GM23248 (cell line): ENCODE data around the gene TBL1Y. TPM values are rescaled to one million over a fixed set of nuclear protein-coding genes. Genes with fewer than 3 reads are reported as not detected.
"Not testable (repeated sequence)": the region's sequence is repeated elsewhere in the genome, so short reads cannot be mapped to it uniquely, and the experiment has no call there.

Source experiments
- DNase-seq: peaks from one replicate; pipeline ENCODE4 v3.0.0-alpha.2; 2015
- H2AFZ ChIP-seq: fragments of 200-600 bp; sonication (generic); 2 replicates; pipeline ENCODE4 v1.6.1; 2016; ENCODE audit warnings: antibody characterized with exemption
- H3F3A ChIP-seq: fragments of 200-600 bp; sonication (generic); 2 replicates; pipeline ENCODE4 v1.6.1; 2016; ENCODE audit warnings: mild to moderate bottlenecking, antibody characterized with exemption, mixed run types; ENCODE audit not compliant: insufficient read depth
- H3K27ac ChIP-seq: fragments of 200-600 bp; sonication (generic); 2 replicates; pipeline ENCODE4 v1.5.1; 2016; ENCODE audit warnings: mild to moderate bottlenecking
- H3K27me3 ChIP-seq: fragments of 200-600 bp; sonication (generic); replicated peaks from 2 replicates; pipeline ENCODE4 v1.6.1; 2016; ENCODE audit warnings: mild to moderate bottlenecking; ENCODE audit not compliant: insufficient read depth
- H3K36me3 ChIP-seq: fragments of 200-600 bp; sonication (generic); 2 replicates; pipeline ENCODE4 v1.6.1; 2016; ENCODE audit warnings: low read depth, mild to moderate bottlenecking
- H3K4me1 ChIP-seq: fragments of 200-600 bp; sonication (generic); 2 replicates; pipeline ENCODE4 v1.6.1; 2016; ENCODE audit warnings: mild to moderate bottlenecking; ENCODE audit not compliant: insufficient read depth
- H3K4me2 ChIP-seq: fragments of 200-600 bp; sonication (generic); one replicate; pipeline ENCODE4 v1.6.1; 2016; ENCODE audit warnings: mild to moderate bottlenecking; ENCODE audit not compliant: unreplicated experiment
- H3K4me3 ChIP-seq: fragments of 200-600 bp; sonication (generic); 2 replicates; pipeline ENCODE4 v1.5.1; 2016; ENCODE audit warnings: mild to moderate bottlenecking
- H3K79me2 ChIP-seq: fragments of 200-600 bp; sonication (generic); 2 replicates; pipeline ENCODE4 v1.6.1; 2016; ENCODE audit warnings: mild to moderate bottlenecking; ENCODE audit not compliant: insufficient read depth
- H3K9ac ChIP-seq: fragments of 200-600 bp; sonication (generic); 2 replicates; pipeline ENCODE4 v1.6.1; 2016; ENCODE audit warnings: mild to moderate bottlenecking
- H3K9me2 ChIP-seq: fragments of 200-600 bp; sonication (generic); 2 replicates; pipeline ENCODE4 v1.6.1; 2016; ENCODE audit warnings: mixed run types, mild to moderate bottlenecking, moderate library complexity; ENCODE audit not compliant: insufficient read depth
- H3K9me3 ChIP-seq: fragments of 200-600 bp; sonication (generic); one replicate; pipeline ENCODE4 v1.6.1; 2017; ENCODE audit warnings: low read depth
- H4K20me1 ChIP-seq: fragments of 200-600 bp; sonication (generic); 2 replicates; pipeline ENCODE4 v1.6.0; 2016; ENCODE audit not compliant: insufficient read depth
- EZH2 ChIP-seq: fragments of 200-600 bp; sonication (generic); IDR thresholded peaks from 2 replicates; pipeline ENCODE4 v1.6.1; 2018; ENCODE audit warnings: antibody characterized with exemption, mild to moderate bottlenecking; ENCODE audit not compliant: insufficient read depth, poor library complexity, severe bottlenecking
- EZH2phosphoT487 ChIP-seq: fragments of 200-600 bp; sonication (generic); IDR thresholded peaks from 2 replicates; pipeline ENCODE4 v1.6.1; 2018; ENCODE audit warnings: antibody characterized with exemption, moderate library complexity, mild to moderate bottlenecking, low read depth; ENCODE audit not compliant: insufficient read depth
- WGBS, 2 experiments: methylation state at CpG; one replicate each; pipeline ENCODE4 v1.1.6; 2015 to 2017; ENCODE audit warnings: low lambda C conversion rate in 2 of 2, low coverage in 1 of 2; ENCODE audit errors: missing lambda C conversion rate in 2 of 2; 5-methylcytosine and 5-hydroxymethylcytosine counted together
- in situ Hi-C: fragments of 300-500 bp; cut with MboI; formaldehyde crosslinking; loops from 2 replicates; pipeline ENCODE4 v1.15.0; 2020
- polyA plus RNA-seq: library from polyadenylated mRNA; unstranded; fragments of >200 nt; fragmentation: Nextera tagmentation; extraction: Ambion mirVana; gene quantifications from 2 replicates; pipeline ENCODE4 v1.2.1, GENCODE V29; 2016
- total RNA-seq: library from RNA; depleted of rRNA; stranded (reverse); fragments of >200 nt; shearing (Covaris generic); gene quantifications from 2 replicates; pipeline ENCODE4 v1.2.3, GENCODE V29; 2014

Gene TBL1Y
- total and polyA plus RNA-seq, 2 experiments from 2014 or later, result not detected

GRCh38 chrY:7056886-7057285 is 146.4 kb downstream of the TBL1Y start:
- Histone ChIP-seq H3K79me2 (no peaks in the 10 kb centered on the region), H3K9me2 (no peaks in the 10 kb centered on the region), H3K36me3 (no peaks in the 10 kb centered on the region), H3K4me3 (no peak overlapping the region), H3K27ac (no peak overlapping the region), H3K9ac (no peak overlapping the region), H2AFZ (no peak overlapping the region), H3F3A (no peaks in the 10 kb centered on the region), H3K27me3 (no peaks in the 10 kb centered on the region), H3K9me3 (no peaks in the 10 kb centered on the region), H3K4me2 (no peak overlapping the region), H3K4me1 (no peaks in the 10 kb centered on the region), H4K20me1 (no peaks in the 10 kb centered on the region)
- 11 to 23% methylated on average over 3 to 5 of the region's 5 CpGs for WGBS, 2 experiments
- no peak for TF ChIP-seq EZH2
- no peak for TF ChIP-seq EZH2phosphoT487
- in situ Hi-C loops, result no loop called here
- no peak for DNase-seq

- Histone ChIP-seq H3K9me2 (no peaks in the 10 kb centered on the region), H3K4me2 (no peak overlapping the region), H3K79me2 (no peaks in the 10 kb centered on the region), H3K4me3 (no peak overlapping the region), H3K9ac (no peak overlapping the region), H3K27ac (no peak overlapping the region), H3F3A (no peaks in the 10 kb centered on the region), H3K36me3 (no peaks in the 10 kb centered on the region), H3K27me3 (no peaks in the 10 kb centered on the region), H3K4me1 (no peaks in the 10 kb centered on the region), H2AFZ (no peak overlapping the region), H4K20me1 (no peaks in the 10 kb centered on the region), H3K9me3 (no peaks in the 10 kb centered on the region)
- DNase-seq, result no peak
- in situ Hi-C loops, result no loop called here
- TF ChIP-seq EZH2 (no peak), EZH2phosphoT487 (no peak)
Observed at GRCh38 chrY:7078725-7079124, 168.2 kb downstream of the TBL1Y start.

- not testable (repeated sequence) for DNase-seq, H3K27me3 ChIP-seq, H2AFZ ChIP-seq, H4K20me1 ChIP-seq, H3K9me3 ChIP-seq, H3K9me2 ChIP-seq, H3K4me3 ChIP-seq, H3K79me2 ChIP-seq, H3K9ac ChIP-seq, H3K4me1 ChIP-seq, H3K4me2 ChIP-seq, H3K36me3 ChIP-seq, H3F3A ChIP-seq, H3K27ac ChIP-seq
- 27 to 40% methylated on average over 4 of the region's 4 CpGs for WGBS, 2 experiments
- in situ Hi-C loops, result loop anchor here (10.0 kb wide), 1 partner anchor 116 kb away; no protein-coding TSS in a partner anchor
Observed at GRCh38 chrY:7080548-7080947, 170.1 kb downstream of the TBL1Y start.

GRCh38 chrY:7085606-7086005 is 175.1 kb downstream of the TBL1Y start:
- no peak overlapping the region for H3K9ac ChIP-seq
- no peak overlapping the region for H2AFZ ChIP-seq
- no peaks in the 10 kb centered on the region for H3K79me2 ChIP-seq
- DNase-seq, result peak; percentile 60
- no peak for TF ChIP-seq EZH2
- TF ChIP-seq EZH2phosphoT487, result no peak
- no peak overlapping the region for H3K4me3 ChIP-seq
- no peak overlapping the region for H3K27ac ChIP-seq
- 4 to 33% methylated on average over 1 to 10 of the region's 10 CpGs for WGBS, 2 experiments
- H3K9me2 ChIP-seq, result no peaks in the 10 kb centered on the region
- no peak overlapping the region for H3K4me2 ChIP-seq
- no peaks in the 10 kb centered on the region for H3K4me1 ChIP-seq
- no peaks in the 10 kb centered on the region for H3F3A ChIP-seq
- in situ Hi-C loops, result loop anchor here (10.0 kb wide), 1 partner anchor 121 kb away; no protein-coding TSS in a partner anchor
- H3K27me3 ChIP-seq, result no peaks in the 10 kb centered on the region
- no peaks in the 10 kb centered on the region for H3K36me3 ChIP-seq
- no peaks in the 10 kb centered on the region for H3K9me3 ChIP-seq
- H4K20me1 ChIP-seq, result no peaks in the 10 kb centered on the region

- no peaks in the 10 kb centered on the region for H3K9me2 ChIP-seq
- in situ Hi-C loops, result no loop called here
- no peaks in the 10 kb centered on the region for H3K27me3 ChIP-seq
- no peaks in the 10 kb centered on the region for H3K36me3 ChIP-seq
- 0 out of 2 replicates have a peak, but pooled peaks cover 4% of the 10 kb centered on the region for H3K4me1 ChIP-seq
- H3K9me3 ChIP-seq, result no peaks in the 10 kb centered on the region
- H3F3A ChIP-seq, result no peaks in the 10 kb centered on the region
- H3K9ac ChIP-seq, result no peak overlapping the region
- H4K20me1 ChIP-seq, result no peaks in the 10 kb centered on the region
- DNase-seq, result no peak
- no peaks in the 10 kb centered on the region for H3K79me2 ChIP-seq
- no peak overlapping the region for H3K4me2 ChIP-seq
- H3K27ac ChIP-seq, result no peak overlapping the region
- no peak overlapping the region for H3K4me3 ChIP-seq
- 0 to 11% methylated on average over 1 of the region's 1 CpG for WGBS, 2 experiments
- H2AFZ ChIP-seq, result no peak overlapping the region
- TF ChIP-seq EZH2, result no peak
- TF ChIP-seq EZH2phosphoT487, result no peak
Observed at GRCh38 chrY:7092836-7093235, 182.3 kb downstream of the TBL1Y start.
